ENCODE results near the gene VPS13A.
A peak's percentile ranks its signal among the peaks of the same experiment; 100 is the strongest.

DNA sequence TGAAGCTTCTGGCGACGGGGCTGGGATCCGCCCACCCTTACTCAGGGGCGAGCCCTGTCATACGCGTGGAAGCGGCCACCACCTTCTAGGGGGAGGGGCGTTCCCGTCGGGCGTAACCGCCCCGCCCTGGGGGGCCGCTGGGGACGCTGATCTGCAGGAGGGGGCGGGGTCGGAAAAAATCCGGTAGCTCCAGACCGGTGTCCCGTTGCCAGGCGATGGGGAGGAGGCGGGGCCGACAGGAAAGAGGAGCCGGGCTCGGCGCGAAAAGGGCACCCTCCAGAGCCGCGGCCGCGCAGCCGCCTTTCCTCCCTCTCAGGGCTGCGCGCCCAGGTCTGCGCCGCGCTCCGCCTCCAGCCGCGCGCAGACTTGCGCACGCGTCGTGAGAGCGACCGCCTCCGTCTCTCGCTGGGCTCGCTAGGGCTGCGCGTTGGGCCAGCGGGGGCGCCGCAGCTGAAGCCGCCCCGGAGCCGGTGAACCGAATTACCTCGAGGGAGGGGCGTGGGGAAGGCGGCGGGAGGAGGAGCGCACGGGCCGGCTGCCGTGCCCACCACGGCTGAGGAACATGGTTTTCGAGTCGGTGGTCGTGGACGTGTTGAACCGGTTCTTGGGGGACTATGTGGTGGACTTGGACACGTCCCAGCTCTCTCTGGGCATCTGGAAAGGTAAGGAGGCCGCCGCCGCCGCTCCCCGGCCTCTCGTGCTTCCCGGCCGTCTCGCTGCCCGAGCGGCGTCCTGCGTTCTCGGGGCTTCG, at the start of gene VPS13A:
- TF ChIP-seq POLR2AphosphoS5 (IDR thresholded peaks at IDR 0.05; ENCODE audit: control insufficient read depth, insufficient read depth, low read depth, low read length) (peak; percentile 41; the same call in 1 of the 2 replicates), NCOR1 (IDR thresholded peaks at IDR 0.05) (no peak), ZNF23 (CRISPR knock-in tag; IDR thresholded peaks at IDR 0.05) (no peak), ZNF140 (CRISPR knock-in tag; IDR thresholded peaks at IDR 0.05) (no peak), EZH2 (IDR thresholded peaks at IDR 0.05; ENCODE audit: borderline replicate concordance, low read depth, low read length) (no peak), NONO (IDR thresholded peaks at IDR 0.05; ENCODE audit: low read depth in 2 of 2, low read length in 1 of 2) (no peak)
- TF ChIP-seq, protein P1, sequence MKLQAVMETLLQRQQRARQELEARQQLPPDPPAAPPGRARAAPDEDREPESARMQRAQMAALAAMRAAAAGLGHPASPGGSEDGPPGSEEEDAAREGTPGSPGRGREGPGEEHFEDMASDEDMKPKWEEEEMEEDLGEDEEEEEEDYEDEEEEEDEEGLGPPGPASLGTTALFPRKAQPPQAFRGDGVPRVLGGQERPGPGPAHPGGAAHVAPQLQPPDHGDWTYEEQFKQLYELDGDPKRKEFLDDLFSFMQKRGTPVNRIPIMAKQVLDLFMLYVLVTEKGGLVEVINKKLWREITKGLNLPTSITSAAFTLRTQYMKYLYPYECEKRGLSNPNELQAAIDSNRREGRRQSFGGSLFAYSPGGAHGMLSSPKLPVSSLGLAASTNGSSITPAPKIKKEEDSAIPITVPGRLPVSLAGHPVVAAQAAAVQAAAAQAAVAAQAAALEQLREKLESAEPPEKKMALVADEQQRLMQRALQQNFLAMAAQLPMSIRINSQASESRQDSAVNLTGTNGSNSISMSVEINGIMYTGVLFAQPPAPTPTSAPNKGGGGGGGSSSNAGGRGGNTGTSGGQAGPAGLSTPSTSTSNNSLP (IDR thresholded peaks at IDR 0.05; ENCODE audit: borderline replicate concordance, low read depth, low read length): no peak
- TF ChIP-seq, protein P2, sequence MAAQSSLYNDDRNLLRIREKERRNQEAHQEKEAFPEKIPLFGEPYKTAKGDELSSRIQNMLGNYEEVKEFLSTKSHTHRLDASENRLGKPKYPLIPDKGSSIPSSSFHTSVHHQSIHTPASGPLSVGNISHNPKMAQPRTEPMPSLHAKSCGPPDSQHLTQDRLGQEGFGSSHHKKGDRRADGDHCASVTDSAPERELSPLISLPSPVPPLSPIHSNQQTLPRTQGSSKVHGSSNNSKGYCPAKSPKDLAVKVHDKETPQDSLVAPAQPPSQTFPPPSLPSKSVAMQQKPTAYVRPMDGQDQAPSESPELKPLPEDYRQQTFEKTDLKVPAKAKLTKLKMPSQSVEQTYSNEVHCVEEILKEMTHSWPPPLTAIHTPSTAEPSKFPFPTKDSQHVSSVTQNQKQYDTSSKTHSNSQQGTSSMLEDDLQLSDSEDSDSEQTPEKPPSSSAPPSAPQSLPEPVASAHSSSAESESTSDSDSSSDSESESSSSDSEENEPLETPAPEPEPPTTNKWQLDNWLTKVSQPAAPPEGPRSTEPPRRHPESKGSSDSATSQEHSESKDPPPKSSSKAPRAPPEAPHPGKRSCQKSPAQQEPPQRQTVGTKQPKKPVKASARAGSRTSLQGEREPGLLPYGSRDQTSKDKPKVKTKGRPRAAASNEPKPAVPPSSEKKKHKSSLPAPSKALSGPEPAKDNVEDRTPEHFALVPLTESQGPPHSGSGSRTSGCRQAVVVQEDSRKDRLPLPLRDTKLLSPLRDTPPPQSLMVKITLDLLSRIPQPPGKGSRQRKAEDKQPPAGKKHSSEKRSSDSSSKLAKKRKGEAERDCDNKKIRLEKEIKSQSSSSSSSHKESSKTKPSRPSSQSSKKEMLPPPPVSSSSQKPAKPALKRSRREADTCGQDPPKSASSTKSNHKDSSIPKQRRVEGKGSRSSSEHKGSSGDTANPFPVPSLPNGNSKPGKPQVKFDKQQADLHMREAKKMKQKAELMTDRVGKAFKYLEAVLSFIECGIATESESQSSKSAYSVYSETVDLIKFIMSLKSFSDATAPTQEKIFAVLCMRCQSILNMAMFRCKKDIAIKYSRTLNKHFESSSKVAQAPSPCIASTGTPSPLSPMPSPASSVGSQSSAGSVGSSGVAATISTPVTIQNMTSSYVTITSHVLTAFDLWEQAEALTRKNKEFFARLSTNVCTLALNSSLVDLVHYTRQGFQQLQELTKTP (IDR thresholded peaks at IDR 0.05; ENCODE audit: low read depth in 1 of 2, partially characterized antibody in 2 of 2): no peak
- TF ChIP-seq, protein P3, sequence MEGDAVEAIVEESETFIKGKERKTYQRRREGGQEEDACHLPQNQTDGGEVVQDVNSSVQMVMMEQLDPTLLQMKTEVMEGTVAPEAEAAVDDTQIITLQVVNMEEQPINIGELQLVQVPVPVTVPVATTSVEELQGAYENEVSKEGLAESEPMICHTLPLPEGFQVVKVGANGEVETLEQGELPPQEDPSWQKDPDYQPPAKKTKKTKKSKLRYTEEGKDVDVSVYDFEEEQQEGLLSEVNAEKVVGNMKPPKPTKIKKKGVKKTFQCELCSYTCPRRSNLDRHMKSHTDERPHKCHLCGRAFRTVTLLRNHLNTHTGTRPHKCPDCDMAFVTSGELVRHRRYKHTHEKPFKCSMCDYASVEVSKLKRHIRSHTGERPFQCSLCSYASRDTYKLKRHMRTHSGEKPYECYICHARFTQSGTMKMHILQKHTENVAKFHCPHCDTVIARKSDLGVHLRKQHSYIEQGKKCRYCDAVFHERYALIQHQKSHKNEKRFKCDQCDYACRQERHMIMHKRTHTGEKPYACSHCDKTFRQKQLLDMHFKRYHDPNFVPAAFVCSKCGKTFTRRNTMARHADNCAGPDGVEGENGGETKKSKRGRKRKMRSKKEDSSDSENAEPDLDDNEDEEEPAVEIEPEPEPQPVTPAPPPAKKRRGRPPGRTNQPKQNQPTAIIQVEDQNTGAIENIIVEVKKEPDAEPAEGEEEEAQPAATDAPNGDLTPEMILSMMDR (IDR thresholded peaks at IDR 0.05 in 2 of 3, conservative IDR thresholded peaks at IDR 0.05 in 1 of 3; ENCODE audit: insufficient read depth in 2 of 3, low read depth in 1 of 3, low read length in 3 of 3): peak; percentile 26 to 39 (median 27); a peak in 3 of 6 replicates

Measured in K562 (cell line).